Glutamatergic neuron (in vitro differentiated cells): ENCODE measurements around the gene NR3C2. TPM values are rescaled to one million over a fixed set of nuclear protein-coding genes. Genes with fewer than 3 reads are reported as not detected.

ENCODE experiments used
- DNase-seq: peaks from one replicate; pipeline ENCODE4 v3.0.0; 2022
- H3K27ac Mint-ChIP-seq: one replicate; pipeline ENCODE4 v1.8.0; 2020; ENCODE audit warnings: mild to moderate bottlenecking, mixed read lengths, inconsistent platforms; ENCODE audit not compliant: unreplicated experiment
- H3K27me3 Mint-ChIP-seq: one replicate; pipeline ENCODE4 v1.8.0; 2020; ENCODE audit warnings: mild to moderate bottlenecking, moderate library complexity, mixed read lengths, inconsistent platforms; ENCODE audit not compliant: unreplicated experiment
- H3K36me3 Mint-ChIP-seq: one replicate; pipeline ENCODE4 v1.8.0; 2020; ENCODE audit warnings: mild to moderate bottlenecking, mixed read lengths, inconsistent platforms; ENCODE audit not compliant: unreplicated experiment
- H3K4me1 Mint-ChIP-seq: one replicate; pipeline ENCODE4 v1.8.0; 2020; ENCODE audit warnings: mild to moderate bottlenecking, low read depth, mixed read lengths, inconsistent platforms; ENCODE audit not compliant: unreplicated experiment
- H3K4me3 Mint-ChIP-seq: one replicate; pipeline ENCODE4 v1.8.0; 2020; ENCODE audit warnings: mild to moderate bottlenecking, mixed read lengths, inconsistent platforms; ENCODE audit not compliant: unreplicated experiment
- H3K9me3 Mint-ChIP-seq: one replicate; pipeline ENCODE4 v1.8.0; 2020; ENCODE audit warnings: mild to moderate bottlenecking, moderate library complexity, mixed read lengths, inconsistent platforms; ENCODE audit not compliant: unreplicated experiment
- total RNA-seq: library from RNA; stranded (reverse); fragmentation: NEBNext Ultra II Directional; extraction: Animal tissue kit (Norgen Biotek cat#: 25700); gene quantifications from one replicate; pipeline ENCODE4 v1.2.1, GENCODE V29; 2021; ENCODE audit not compliant: unreplicated experiment
- TF ChIP-seq, protein P1 (sequence below): fragments of 200-600 bp; sonication (generic); IDR thresholded peaks from one replicate; pipeline ENCODE4 v1.5.0; 2021; ENCODE audit not compliant: partially characterized antibody, unreplicated experiment

NR3C2 gene
- total RNA-seq, 1 donor from 2014 or later: 0.29 TPM

GRCh38 chr4:148436512-148436911 lies 5.7 kb downstream of the NR3C2 start:
- Mint-ChIP-seq H3K27me3 (no peaks in the 10 kb centered on the region), H3K9me3 (peaks cover 1% of the 10 kb centered on the region), H3K27ac (no peak overlapping the region), H3K36me3 (no peaks in the 10 kb centered on the region), H3K4me1 (no peaks in the 10 kb centered on the region), H3K4me3 (no peak overlapping the region)
- TF ChIP-seq, protein P1, sequence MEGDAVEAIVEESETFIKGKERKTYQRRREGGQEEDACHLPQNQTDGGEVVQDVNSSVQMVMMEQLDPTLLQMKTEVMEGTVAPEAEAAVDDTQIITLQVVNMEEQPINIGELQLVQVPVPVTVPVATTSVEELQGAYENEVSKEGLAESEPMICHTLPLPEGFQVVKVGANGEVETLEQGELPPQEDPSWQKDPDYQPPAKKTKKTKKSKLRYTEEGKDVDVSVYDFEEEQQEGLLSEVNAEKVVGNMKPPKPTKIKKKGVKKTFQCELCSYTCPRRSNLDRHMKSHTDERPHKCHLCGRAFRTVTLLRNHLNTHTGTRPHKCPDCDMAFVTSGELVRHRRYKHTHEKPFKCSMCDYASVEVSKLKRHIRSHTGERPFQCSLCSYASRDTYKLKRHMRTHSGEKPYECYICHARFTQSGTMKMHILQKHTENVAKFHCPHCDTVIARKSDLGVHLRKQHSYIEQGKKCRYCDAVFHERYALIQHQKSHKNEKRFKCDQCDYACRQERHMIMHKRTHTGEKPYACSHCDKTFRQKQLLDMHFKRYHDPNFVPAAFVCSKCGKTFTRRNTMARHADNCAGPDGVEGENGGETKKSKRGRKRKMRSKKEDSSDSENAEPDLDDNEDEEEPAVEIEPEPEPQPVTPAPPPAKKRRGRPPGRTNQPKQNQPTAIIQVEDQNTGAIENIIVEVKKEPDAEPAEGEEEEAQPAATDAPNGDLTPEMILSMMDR: no peak
- DNase-seq: no peak

DNA sequence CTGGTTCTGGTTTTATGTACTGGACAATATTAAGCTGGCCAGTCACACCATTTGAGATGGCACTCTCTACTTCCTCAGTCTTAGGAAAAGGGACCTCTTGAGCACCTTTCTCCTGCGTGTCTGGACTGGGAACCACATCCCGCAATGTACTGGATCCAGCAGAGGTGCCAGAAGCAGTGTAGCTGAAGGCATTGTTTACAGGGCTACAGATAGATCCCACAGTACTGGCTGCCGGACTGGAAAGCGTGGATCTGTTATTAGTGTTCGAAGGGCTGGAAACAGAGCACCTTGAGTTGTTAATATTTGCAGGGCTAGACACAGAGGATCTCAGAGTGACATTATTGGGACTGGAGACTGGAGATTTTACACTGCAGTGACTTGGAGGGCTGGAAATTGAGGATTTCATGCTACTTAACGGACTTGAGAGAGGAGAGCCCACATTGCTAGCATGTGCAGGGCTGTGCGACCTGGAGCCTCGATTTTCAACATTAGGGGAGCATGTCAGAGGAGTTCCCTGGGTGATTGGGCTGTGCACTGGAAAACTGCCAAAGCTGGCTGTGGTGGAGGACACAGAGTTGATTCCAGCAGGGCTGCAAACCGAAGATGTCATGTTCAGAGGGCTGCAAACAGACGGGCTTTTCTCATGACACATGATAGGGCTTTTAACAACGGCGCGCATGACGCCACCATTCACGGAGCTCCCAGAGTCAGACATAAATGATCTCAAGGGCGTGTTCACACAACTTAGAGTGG lies 6.4 kb downstream of the NR3C2 start:
- TF ChIP-seq, protein P1: no peak
- no peaks in the 10 kb centered on the region for H3K27me3 Mint-ChIP-seq

DNA sequence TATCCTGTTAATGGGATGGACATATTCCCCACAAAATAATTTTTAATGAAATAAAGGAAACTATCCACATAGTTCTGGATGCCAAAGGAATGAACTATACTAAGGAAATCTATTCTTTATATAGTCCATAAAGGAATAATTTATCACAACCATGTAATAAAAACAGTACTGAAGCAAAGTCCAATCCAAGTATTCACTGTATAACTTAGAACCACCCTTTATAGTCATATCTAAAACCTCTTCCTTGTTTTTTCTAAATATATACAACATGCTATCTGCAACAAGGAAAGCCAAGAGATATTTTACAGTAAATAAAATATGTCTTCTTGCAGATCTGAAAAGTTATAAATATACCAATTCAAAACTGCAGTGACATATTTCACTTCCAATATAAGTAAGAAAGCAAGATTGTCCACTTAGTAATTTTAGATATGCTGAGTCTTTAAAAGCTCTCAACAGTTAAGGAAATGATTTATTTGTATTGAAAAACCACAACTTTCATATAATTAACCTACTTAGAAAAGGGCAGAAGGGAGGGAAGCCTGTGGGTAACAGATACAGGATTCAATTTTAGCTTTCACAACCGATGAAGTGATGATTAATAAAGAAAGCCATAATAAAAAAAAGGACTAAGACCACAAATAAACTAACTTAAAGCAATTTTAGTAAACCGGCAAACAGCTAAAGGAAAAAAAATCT lies 8.0 kb downstream of the NR3C2 start:
- Mint-ChIP-seq H3K9me3 (peaks cover 1% of the 10 kb centered on the region), H3K4me3 (no peak overlapping the region), H3K36me3 (no peaks in the 10 kb centered on the region), H3K4me1 (no peaks in the 10 kb centered on the region), H3K27ac (no peak overlapping the region), H3K27me3 (no peaks in the 10 kb centered on the region)
- TF ChIP-seq, protein P1: no peak
- no peak for DNase-seq

More for the DNA sequence above, 6.4 kb downstream of the NR3C2 start:
- Mint-ChIP-seq H3K9me3 (peaks cover 1% of the 10 kb centered on the region), H3K27ac (no peak overlapping the region), H3K4me3 (no peak overlapping the region), H3K4me1 (no peaks in the 10 kb centered on the region), H3K36me3 (no peaks in the 10 kb centered on the region)
- DNase-seq: no peak

GRCh38 chr4:148431401-148431800 lies 10.8 kb downstream of the NR3C2 start:
- TF ChIP-seq, protein P1: no peak
- Mint-ChIP-seq H3K36me3 (no peaks in the 10 kb centered on the region), H3K9me3 (no peaks in the 10 kb centered on the region), H3K4me3 (no peak overlapping the region), H3K27me3 (no peaks in the 10 kb centered on the region), H3K27ac (no peak overlapping the region), H3K4me1 (no peaks in the 10 kb centered on the region)
- no peak for DNase-seq

DNA sequence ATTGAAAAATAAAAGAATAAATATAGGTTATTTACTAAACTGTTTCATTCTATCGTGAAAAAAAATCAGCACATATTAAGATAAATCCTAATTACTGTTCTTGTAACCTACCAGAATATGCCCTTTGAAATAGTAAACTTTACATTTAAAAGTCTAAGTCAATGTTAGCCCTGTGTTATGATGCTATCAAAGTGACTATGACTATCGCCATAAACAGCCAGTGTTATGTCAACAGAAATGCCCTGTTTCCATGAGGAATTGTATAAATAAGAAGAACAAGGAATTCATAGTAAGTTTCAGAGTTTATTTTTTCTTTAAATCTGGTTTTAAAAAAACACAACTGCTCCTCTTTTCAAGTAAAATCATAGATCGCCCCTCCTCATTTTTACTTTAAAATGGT lies 11.4 kb downstream of the NR3C2 start:
- no peak overlapping the region for H3K27ac Mint-ChIP-seq
- no peaks in the 10 kb centered on the region for H3K4me1 Mint-ChIP-seq
- H3K27me3 Mint-ChIP-seq: no peaks in the 10 kb centered on the region
- no peak overlapping the region for H3K4me3 Mint-ChIP-seq
- TF ChIP-seq, protein P1: no peak
- H3K36me3 Mint-ChIP-seq: no peaks in the 10 kb centered on the region
- no peak for DNase-seq
- no peaks in the 10 kb centered on the region for H3K9me3 Mint-ChIP-seq
